GM21381 (cell line): ENCODE results near the gene CFAP20DC.
A peak's percentile ranks its signal among the peaks of the same experiment; 100 is the strongest.
"Not testable (repeated sequence)": the region's sequence is repeated elsewhere in the genome, so short reads cannot be mapped to it uniquely, and the experiment has no call there.

Experiments
- ATAC-seq: cut with Tn5 transposase; IDR thresholded peaks from one replicate; pipeline ENCODE4 v1.9.1; 2021; ENCODE audit warnings: mild to moderate bottlenecking, moderate library complexity; ENCODE audit not compliant: unreplicated experiment

Gene CFAP20DC

GRCh38 chr3:59049671-59050331 is at the start of gene CFAP20DC:
CFAP20DC (minus strand) TSS chr3:59050025; CDS start chr3:59049631, 394 bp downstream.
- ATAC-seq = peak; percentile 99

- ATAC-seq = not testable (repeated sequence)
These were observed 48.7 kb upstream of the CFAP20DC start for GRCh38 chr3:59098516-59098915.

GRCh38 chr3:59094446-59094845 is 44.6 kb upstream of the CFAP20DC start:
- no peak for ATAC-seq

GRCh38 chr3:59093521-59093920 is 43.7 kb upstream of the CFAP20DC start:
- ATAC-seq = no peak

GRCh38 chr3:59088761-59089160 is 38.9 kb upstream of the CFAP20DC start:
- no peak for ATAC-seq

GRCh38 chr3:59085976-59086375 is 36.2 kb upstream of the CFAP20DC start:
- no peak for ATAC-seq

GRCh38 chr3:59084583-59084982 is 34.8 kb upstream of the CFAP20DC start:
- no peak for ATAC-seq

GRCh38 chr3:59082106-59082505 is 32.3 kb upstream of the CFAP20DC start:
- no peak for ATAC-seq

GRCh38 chr3:59081071-59081470 is 31.2 kb upstream of the CFAP20DC start:
- ATAC-seq = no peak

GRCh38 chr3:59079962-59080361 is 30.1 kb upstream of the CFAP20DC start:
- no peak for ATAC-seq

- no peak for ATAC-seq
These were observed 24.9 kb upstream of the CFAP20DC start for GRCh38 chr3:59074764-59075163.

GRCh38 chr3:59072681-59073080 is 22.9 kb upstream of the CFAP20DC start:
- no peak for ATAC-seq

GRCh38 chr3:59069838-59070237 is 20.0 kb upstream of the CFAP20DC start:
- no peak for ATAC-seq

GRCh38 chr3:59065240-59065639 is 15.4 kb upstream of the CFAP20DC start:
- no peak for ATAC-seq

GRCh38 chr3:59064728-59065127 is 14.9 kb upstream of the CFAP20DC start:
- ATAC-seq = no peak

- no peak for ATAC-seq
These were observed 14.5 kb upstream of the CFAP20DC start for GRCh38 chr3:59064276-59064675.

GRCh38 chr3:59056706-59057105 is 6.9 kb upstream of the CFAP20DC start:
- ATAC-seq = no peak

GRCh38 chr3:59052803-59053411 is 3.1 kb upstream of the CFAP20DC start:
- ATAC-seq = no peak

GRCh38 chr3:59050811-59051414 is 1.1 kb upstream of the CFAP20DC start:
- ATAC-seq = not testable (repeated sequence)

GRCh38 chr3:59046839-59047238 is 3.0 kb downstream of the CFAP20DC start:
- ATAC-seq = no peak

GRCh38 chr3:59043391-59043790 is 6.4 kb downstream of the CFAP20DC start:
- ATAC-seq = no peak

GRCh38 chr3:59040902-59041301 is 8.9 kb downstream of the CFAP20DC start:
- ATAC-seq = no peak
